HG02938 (cell line): Measurements from ENCODE around the gene PPM1N.
A peak's percentile ranks its signal among the peaks of the same experiment; 100 is the strongest.
"Not testable (repeated sequence)": the region's sequence is repeated elsewhere in the genome, so short reads cannot be mapped to it uniquely, and the experiment has no call there.

ENCODE experiments used
- ATAC-seq: cut with Tn5 transposase; IDR thresholded peaks from one replicate; pipeline ENCODE4 v1.9.1; 2021; ENCODE audit warnings: mild to moderate bottlenecking, moderate library complexity; ENCODE audit not compliant: unreplicated experiment

PPM1N gene

DNA sequence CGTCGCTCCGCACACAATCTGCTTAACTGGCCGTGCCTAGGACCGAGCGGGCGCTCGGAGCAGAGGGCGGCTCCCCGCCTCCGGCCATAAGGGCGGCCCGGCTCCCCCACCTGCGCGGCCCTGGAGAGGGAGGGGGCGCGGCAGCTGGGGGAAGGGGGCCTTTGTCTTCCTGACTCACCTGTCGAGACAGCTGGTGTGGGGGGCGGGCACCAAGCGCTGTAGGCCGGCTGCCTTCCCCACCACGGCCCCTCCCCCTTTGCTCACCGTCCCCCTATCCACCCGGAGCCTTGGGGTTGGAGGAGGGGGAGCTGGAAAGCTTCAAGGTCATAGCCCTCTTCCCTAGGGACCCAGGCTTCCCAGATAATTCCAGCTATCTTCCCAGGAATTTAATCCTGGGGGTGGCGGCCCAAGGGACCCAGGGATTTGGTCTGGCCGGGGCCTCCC lies 10.2 kb downstream of the PPM1N start:
- ATAC-seq: no peak

GRCh38 chr19:45508861-45509691 lies 10.8 kb downstream of the PPM1N start:
- ATAC-seq: no peak

DNA sequence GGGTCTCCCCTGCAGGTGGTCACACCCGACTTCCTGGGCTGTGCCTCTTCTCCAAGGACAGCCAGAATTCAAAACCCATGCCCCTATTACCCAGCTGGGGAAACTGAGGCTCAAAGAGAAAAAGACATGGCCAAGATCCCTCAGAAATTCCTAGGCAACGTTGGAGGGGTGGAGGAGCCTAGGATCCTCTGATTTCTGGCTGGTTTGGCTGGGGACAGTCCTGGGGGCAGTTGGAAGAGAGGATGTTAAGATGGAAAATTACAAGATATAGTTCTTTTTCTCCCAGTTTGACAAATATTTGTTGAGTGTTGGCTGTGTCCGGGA lies 11.4 kb downstream of the PPM1N start:
- no peak for ATAC-seq

GRCh38 chr19:45510352-45510751 lies 12.1 kb downstream of the PPM1N start:
- not testable (repeated sequence) for ATAC-seq

GRCh38 chr19:45511074-45511473 lies 12.8 kb downstream of the PPM1N start:
- no peak for ATAC-seq

DNA sequence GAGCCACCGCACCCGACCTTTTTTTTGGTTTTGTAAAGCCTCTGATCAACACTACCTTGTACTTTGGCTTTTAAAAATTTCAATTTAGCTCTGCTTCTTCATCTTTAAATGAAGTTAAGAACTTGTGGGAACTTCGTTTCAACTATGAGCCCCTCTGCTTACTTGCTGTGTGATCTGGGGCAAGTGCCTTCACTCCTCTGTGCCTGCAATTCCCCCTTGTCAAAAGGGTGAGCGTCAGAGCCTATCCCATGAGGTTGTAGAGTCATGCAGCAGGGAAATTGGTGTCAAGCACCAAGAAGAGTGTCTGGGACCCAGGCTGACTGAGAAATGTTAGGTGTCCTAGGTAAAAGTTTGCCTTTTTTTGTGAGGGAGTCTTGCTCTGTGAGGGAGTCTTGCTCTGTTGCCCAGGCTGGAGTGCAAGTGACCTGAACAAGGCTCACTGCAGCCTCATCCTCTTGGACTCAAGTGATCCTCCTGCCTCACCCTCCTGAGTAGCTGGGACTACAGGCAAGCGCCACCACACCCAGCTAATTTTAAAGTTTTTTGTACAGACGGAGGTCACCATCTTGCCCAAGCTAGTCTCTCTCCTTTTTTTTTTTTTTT lies 14.7 kb downstream of the PPM1N start:
- ATAC-seq: no peak

- no peak for ATAC-seq
Observed at GRCh38 chr19:45514376-45515051, 16.3 kb downstream of the PPM1N start.

DNA sequence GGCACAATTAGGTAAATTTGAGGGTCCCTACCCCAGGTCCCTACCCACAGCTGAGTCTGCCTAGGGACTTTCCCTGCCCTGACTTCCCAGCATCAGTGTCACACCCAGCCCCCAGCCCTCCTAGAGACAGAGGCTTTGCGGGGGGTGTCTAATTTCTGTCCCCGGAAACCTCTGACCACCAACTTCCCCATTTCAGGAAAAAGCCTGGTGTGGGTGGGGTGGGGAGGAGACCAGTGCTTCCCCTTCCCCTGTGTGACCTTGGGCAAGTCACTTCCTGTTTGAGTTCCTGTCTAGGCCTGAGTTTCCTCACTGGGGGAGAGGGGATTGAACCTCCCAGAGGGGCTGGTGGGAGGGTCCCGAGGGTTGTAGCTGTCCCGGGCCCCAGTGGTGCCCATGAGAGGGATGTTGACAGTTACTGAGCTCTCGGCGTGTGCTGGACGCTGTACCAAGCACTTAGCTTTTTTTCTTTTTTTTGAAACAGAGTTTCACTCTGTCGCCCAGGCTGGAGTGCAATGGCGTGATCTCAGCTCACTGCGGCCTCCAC lies 16.9 kb downstream of the PPM1N start:
- no peak for ATAC-seq

DNA sequence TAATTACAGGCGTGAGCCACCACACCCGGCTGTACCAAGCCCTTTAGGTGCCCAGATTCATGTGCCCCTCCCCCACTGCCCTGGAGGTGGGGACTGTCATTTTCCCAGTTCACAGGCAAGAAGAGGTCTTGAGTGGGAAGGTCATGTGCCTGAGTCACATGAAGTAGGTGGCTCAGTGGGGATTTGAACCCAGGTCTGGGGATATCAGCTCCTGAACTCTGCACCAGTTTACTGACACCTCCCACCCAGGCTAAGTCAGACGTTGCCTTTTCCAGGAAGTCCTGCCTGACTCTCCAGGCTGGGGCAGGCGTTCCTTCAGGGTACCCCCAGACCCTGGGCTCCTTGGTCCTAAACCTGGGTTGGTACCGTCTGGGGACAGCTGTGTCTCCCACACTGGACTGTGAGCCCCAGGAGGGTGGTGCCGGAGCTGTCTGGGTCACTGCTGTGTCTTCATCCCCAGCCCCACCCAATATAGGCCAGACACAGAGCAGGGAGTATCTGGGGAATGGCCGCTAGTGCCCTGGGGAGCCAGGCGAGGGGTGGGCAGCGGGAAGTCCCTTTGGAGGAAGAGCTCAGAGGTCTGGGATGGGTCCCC lies 17.7 kb downstream of the PPM1N start:
- no peak for ATAC-seq

GRCh38 chr19:45517238-45517637 lies 19.0 kb downstream of the PPM1N start:
- no peak for ATAC-seq

GRCh38 chr19:45517641-45518468 lies 19.6 kb downstream of the PPM1N start:
- ATAC-seq: no peak

DNA sequence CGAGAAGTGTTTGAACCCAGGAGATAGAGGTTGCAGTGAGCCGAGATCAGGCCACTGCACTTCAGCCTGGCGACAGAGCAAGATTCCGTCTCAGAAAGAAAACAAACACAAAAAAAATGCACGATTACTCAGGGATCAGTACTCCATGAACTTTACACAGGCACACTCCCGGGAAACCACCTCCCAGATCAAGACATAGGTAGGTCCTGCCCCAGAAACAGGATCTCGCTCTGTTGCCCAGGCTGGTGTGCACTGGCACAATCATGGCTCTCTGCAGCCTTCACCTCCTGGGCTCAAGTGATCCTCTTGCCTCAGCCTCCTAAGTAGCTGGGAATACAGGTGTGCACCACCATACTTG lies 20.2 kb downstream of the PPM1N start:
- ATAC-seq: no peak

DNA sequence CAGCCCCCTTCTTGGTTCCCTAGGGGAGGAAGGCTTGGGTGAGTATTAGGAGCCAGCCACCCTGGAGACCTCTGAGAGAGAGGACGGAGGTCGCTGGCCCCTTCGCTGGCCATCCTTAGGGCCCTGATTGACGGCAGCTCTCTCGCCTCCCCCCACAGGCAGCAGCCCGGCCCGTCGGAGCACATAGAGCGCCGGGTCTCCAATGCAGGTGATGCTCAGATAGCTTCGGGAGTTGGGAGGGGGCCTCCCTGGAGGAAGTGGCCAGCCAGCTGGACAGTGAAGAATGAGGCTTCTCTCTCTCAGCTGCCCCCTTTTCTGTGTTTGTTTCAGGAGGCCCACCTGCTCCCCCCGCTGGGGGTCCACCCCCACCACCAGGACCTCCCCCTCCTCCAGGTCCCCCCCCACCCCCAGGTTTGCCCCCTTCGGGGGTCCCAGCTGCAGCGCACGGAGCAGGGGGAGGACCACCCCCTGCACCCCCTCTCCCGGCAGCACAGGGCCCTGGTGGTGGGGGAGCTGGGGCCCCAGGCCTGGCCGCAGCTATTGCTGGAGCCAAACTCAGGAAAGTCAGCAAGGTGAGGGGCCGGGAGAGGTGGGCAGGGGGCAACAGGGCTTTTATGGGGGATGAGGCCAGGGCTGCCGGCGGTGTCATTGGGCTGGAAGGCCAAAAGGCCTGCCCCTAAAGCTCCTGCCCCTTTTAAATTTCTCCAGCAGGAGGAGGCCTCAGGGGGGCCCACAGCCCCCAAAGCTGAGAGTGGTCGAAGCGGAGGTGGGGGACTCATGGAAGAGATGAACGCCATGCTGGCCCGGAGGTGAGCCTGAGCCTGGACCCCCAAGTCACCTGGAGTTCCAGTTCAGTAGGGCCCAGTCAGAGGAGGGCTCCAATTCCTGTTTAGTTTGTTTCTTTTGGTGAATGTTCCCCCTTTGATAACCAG lies 24.0 kb downstream of the PPM1N start:
- no peak for ATAC-seq

DNA sequence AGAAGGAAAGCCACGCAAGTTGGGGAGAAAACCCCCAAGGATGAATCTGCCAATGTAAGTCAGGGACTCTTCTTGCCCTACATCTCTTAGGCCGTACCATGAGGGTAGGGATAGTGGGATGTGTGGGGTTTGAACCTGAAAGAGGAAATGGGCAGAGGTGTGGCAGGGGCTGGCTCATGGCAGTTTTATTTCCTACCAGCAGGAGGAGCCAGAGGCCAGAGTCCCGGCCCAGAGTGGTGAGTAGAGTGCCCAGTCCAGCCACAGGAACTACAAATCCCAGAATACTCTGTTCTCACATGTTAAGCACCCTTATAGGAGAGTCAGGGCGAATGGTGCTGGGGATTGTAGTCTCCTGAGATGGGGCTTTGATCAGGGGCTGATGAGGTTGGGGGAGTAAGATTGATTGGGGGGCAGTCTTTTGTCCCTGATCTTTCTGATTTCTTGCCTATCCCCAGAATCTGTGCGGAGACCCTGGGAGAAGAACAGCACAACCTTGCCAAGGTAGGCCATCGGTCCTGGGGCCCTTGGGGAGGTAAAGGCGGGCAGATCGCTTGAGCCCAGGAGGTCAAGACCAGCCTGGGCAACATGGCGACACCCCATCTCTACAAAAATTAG lies 25.5 kb downstream of the PPM1N start:
- ATAC-seq: peak; percentile 77

- ATAC-seq: no peak
Observed at GRCh38 chr19:45524575-45525129, 26.4 kb downstream of the PPM1N start.

DNA sequence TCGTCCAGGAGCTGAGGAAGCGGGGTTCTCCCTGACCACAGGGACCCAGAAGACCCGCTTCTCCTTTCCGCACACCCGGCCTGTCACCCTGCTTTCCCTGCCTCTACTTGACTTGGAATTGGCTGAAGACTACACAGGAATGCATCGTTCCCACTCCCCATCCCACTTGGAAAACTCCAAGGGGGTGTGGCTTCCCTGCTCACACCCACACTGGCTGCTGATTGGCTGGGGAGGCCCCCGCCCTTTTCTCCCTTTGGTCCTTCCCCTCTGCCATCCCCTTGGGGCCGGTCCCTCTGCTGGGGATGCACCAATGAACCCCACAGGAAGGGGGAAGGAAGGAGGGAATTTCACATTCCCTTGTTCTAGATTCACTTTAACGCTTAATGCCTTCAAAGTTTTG lies 27.9 kb downstream of the PPM1N start:
- no peak for ATAC-seq

DNA sequence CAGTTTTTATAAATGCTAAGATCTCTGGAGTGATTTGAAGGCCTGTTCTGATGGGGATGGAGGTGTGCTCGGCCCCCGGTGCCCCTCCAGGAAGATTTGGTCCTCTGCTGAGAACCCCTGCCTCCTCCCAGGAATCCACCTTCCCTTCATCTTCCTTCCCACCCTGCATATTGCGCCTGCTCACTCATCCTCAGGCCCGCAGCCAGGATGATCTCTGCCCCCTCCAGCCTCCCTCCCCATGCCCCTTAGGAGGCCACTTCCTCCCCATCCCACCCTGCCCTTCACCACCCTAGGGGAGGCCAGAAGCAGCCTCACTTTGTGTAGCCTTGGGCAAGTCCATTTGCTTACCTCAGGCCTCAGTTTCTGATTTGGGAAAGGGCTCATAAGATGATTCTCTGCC lies 28.7 kb downstream of the PPM1N start:
- ATAC-seq: no peak

GRCh38 chr19:45527731-45528130 lies 29.5 kb downstream of the PPM1N start:
- ATAC-seq: no peak
